ENCODE measurements around the gene AGT. TPM values are rescaled to one million over a fixed set of nuclear protein-coding genes. Genes with fewer than 3 reads are reported as not detected.

The AGT gene
- total RNA-seq, 3 donors from 2014 or later (not counting 1 experiment from before 2014, with no cell fraction given), result not detected

DNA sequence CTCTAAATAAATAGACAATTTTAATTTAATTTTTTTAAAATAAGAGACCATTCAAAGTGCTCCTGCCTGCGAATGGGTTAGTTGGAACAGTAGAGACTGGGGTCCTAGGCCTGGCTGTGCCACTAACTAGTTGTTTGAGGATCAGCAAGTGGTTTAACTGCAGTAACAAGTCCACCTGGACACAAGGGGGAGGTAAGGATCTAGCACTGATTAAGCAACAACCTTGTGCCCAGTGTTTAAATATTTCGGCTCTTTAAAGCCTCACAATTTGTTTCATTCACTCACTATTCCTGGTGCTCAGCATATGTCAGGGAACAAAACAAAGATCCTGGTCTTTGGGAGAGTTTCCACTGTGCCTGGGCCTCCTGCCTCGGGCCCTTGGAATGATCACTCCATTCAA is 1.6 kb upstream of the AGT start:
- H3K27ac ChIP-seq (ENCODE audit: low read length), result no peak overlapping the region
- H3K27me3 Mint-ChIP-seq (ENCODE audit: low read depth in 2 of 2), result peaks cover 0 to 5% of the 10 kb centered on the region in 2 donors
- no peak overlapping the region for H3K4me3 Mint-ChIP-seq
- TF ChIP-seq, protein P1, sequence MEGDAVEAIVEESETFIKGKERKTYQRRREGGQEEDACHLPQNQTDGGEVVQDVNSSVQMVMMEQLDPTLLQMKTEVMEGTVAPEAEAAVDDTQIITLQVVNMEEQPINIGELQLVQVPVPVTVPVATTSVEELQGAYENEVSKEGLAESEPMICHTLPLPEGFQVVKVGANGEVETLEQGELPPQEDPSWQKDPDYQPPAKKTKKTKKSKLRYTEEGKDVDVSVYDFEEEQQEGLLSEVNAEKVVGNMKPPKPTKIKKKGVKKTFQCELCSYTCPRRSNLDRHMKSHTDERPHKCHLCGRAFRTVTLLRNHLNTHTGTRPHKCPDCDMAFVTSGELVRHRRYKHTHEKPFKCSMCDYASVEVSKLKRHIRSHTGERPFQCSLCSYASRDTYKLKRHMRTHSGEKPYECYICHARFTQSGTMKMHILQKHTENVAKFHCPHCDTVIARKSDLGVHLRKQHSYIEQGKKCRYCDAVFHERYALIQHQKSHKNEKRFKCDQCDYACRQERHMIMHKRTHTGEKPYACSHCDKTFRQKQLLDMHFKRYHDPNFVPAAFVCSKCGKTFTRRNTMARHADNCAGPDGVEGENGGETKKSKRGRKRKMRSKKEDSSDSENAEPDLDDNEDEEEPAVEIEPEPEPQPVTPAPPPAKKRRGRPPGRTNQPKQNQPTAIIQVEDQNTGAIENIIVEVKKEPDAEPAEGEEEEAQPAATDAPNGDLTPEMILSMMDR (IDR thresholded peaks at IDR 0.05), result no peak
- H3K4me1 Mint-ChIP-seq, result no peaks in the 10 kb centered on the region
- H3K27ac Mint-ChIP-seq, result no peak overlapping the region
- ATAC-seq, result no peak
- H3K27me3 ChIP-seq (ENCODE audit: control insufficient read depth, insufficient read depth, low read length), result no peaks in the 10 kb centered on the region
- H3K4me1 ChIP-seq (ENCODE audit: control insufficient read depth, insufficient read depth, low read length), result no peaks in the 10 kb centered on the region
- no peaks in the 10 kb centered on the region for H3K9me3 Mint-ChIP-seq
- intact Hi-C loops (cut with micrococcal nuclease), result no loop called here
- no peaks in the 10 kb centered on the region for H3K36me3 Mint-ChIP-seq
- no peaks in the 10 kb centered on the region for H3K36me3 ChIP-seq (ENCODE audit: control insufficient read depth, insufficient read depth, low read length)
- 87% methylated on average over 2 of the region's 3 CpGs for WGBS (ENCODE audit: insufficient coverage)
- no peak overlapping the region for H3K4me3 ChIP-seq (ENCODE audit: low read length)
- H3K9me3 ChIP-seq (ENCODE audit: control insufficient read depth, insufficient read depth, low read length), result no peaks in the 10 kb centered on the region
- no peak for DNase-seq

DNA sequence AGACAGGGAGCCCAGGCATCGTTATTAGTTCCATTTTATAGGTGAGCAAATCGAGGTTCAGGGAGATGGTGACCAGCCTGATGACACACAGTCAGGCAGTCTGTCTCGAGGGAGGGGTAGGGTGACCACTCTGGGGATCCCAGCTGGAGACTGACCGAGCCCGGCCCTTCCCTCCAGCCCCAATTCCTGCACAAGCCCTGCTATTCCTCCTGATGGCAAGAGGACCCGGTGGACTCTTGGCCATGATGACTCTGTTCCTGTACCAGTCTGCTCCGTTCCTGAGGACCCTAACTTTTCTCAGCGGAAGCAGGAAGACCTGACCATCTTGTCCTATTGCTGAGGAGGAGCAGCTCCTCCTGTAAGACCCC is 391 bp downstream of the AGT start:
- no peaks in the 10 kb centered on the region for H3K4me1 ChIP-seq (ENCODE audit: control insufficient read depth, insufficient read depth, low read length)
- Mint-ChIP-seq H3K4me1 (peaks cover 0 to 5% of the 10 kb centered on the region in 2 donors), H3K9me3 (no peaks in the 10 kb centered on the region), H3K36me3 (no peaks in the 10 kb centered on the region), H3K27me3 (ENCODE audit: low read depth in 2 of 2) (peaks cover 0 to 3% of the 10 kb centered on the region in 2 donors), H3K27ac (no peak overlapping the region), H3K4me3 (no peak overlapping the region)
- 88% methylated on average over 8 of the region's 8 CpGs for WGBS (ENCODE audit: insufficient coverage)
- no peaks in the 10 kb centered on the region for H3K36me3 ChIP-seq (ENCODE audit: control insufficient read depth, insufficient read depth, low read length)
- H3K4me3 ChIP-seq (ENCODE audit: low read length), result no peak overlapping the region
- TF ChIP-seq, protein P1 (IDR thresholded peaks at IDR 0.05), result no peak
- ATAC-seq (no peak), DNase-seq (no peak)
- no peaks in the 10 kb centered on the region for H3K27me3 ChIP-seq (ENCODE audit: control insufficient read depth, insufficient read depth, low read length)
- intact Hi-C loops (cut with micrococcal nuclease), result no loop called here
- H3K27ac ChIP-seq (ENCODE audit: low read length), result no peak overlapping the region
- H3K9me3 ChIP-seq (ENCODE audit: control insufficient read depth, insufficient read depth, low read length), result no peaks in the 10 kb centered on the region

DNA sequence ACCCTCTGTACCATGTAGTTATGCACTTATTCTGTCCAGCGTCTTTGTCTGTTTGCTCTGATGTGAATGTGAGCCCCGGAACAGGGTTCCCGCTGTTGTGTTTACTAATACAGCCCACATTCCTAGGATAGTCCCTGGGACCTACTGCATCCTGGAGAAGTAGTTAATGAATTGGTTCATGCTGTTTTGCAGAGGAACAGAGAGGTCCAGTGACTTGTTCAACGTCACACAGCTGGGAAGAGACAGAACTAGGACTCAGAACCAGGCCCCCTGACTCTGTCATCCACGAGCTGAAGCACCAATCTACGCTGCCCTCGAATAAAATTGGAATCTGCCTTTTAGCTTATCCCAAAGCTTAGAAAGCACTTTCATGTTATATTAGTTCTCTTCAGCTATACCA is 784 bp downstream of the AGT start:
- WGBS (ENCODE audit: insufficient coverage), result 82% methylated on average over 7 of the region's 7 CpGs
- TF ChIP-seq, protein P1 (IDR thresholded peaks at IDR 0.05), result no peak
- H3K4me3 Mint-ChIP-seq, result no peak overlapping the region
- ATAC-seq, result no peak
- intact Hi-C loops (cut with micrococcal nuclease), result no loop called here
- H3K4me3 ChIP-seq (ENCODE audit: low read length), result no peak overlapping the region
- peaks cover 3% of the 10 kb centered on the region for H3K4me1 ChIP-seq (ENCODE audit: control insufficient read depth, insufficient read depth, low read length)
- H3K27me3 Mint-ChIP-seq (ENCODE audit: low read depth in 2 of 2), result peaks cover 0 to 3% of the 10 kb centered on the region in 2 donors
- no peaks in the 10 kb centered on the region for H3K9me3 Mint-ChIP-seq
- no peaks in the 10 kb centered on the region for H3K9me3 ChIP-seq (ENCODE audit: control insufficient read depth, insufficient read depth, low read length)
- H3K27ac ChIP-seq (ENCODE audit: low read length), result no peak overlapping the region
- no peaks in the 10 kb centered on the region for H3K36me3 Mint-ChIP-seq
- DNase-seq, result no peak
- peaks cover 2 to 9% of the 10 kb centered on the region in 2 donors for H3K4me1 Mint-ChIP-seq
- no peak overlapping the region for H3K27ac Mint-ChIP-seq
- H3K36me3 ChIP-seq (ENCODE audit: control insufficient read depth, insufficient read depth, low read length), result no peaks in the 10 kb centered on the region
- H3K27me3 ChIP-seq (ENCODE audit: control insufficient read depth, insufficient read depth, low read length), result no peaks in the 10 kb centered on the region

DNA sequence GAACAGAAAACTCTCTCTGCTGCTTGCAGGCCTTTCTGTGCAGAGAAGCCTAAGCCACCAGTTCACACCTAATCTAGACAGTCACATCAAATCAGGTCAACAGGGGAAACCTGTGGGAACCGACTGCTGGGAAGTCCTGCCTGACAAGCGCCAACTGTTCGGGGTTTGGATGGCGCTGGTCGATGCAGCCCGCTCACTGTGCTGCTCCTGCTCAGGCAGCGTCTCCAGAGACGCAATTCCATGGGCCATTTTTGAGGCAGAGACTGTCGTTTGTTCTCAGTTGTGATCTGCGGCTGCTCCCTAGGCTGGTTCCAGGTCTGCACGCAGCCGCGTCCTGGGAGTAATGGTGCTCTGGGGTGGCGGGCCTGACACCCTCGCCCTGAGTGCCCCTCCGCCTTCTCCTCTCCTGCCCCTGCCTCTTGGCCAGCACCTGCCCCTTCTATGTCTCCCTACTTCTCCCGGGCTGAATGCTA is 1.4 kb downstream of the AGT start:
- H3K27me3 ChIP-seq (ENCODE audit: control insufficient read depth, insufficient read depth, low read length), result no peaks in the 10 kb centered on the region
- no peaks in the 10 kb centered on the region for H3K36me3 ChIP-seq (ENCODE audit: control insufficient read depth, insufficient read depth, low read length)
- H3K27me3 Mint-ChIP-seq (ENCODE audit: low read depth in 2 of 2), result peaks cover 0 to 5% of the 10 kb centered on the region in 2 donors
- H3K4me1 Mint-ChIP-seq, result peaks cover 9 to 16% of the 10 kb centered on the region in 2 donors
- H3K9me3 ChIP-seq (ENCODE audit: control insufficient read depth, insufficient read depth, low read length), result no peaks in the 10 kb centered on the region
- DNase-seq (no peak), ATAC-seq (no peak)
- H3K27ac Mint-ChIP-seq, result no peak overlapping the region
- no peak overlapping the region for H3K4me3 ChIP-seq (ENCODE audit: low read length)
- no peak overlapping the region for H3K27ac ChIP-seq (ENCODE audit: low read length)
- TF ChIP-seq, protein P1 (IDR thresholded peaks at IDR 0.05), result no peak
- H3K9me3 Mint-ChIP-seq, result no peaks in the 10 kb centered on the region
- WGBS (ENCODE audit: insufficient coverage), result 93% methylated on average over 17 of the region's 17 CpGs
- intact Hi-C loops (cut with micrococcal nuclease), result no loop called here
- H3K4me1 ChIP-seq (ENCODE audit: control insufficient read depth, insufficient read depth, low read length), result peaks cover 10% of the 10 kb centered on the region
- H3K36me3 Mint-ChIP-seq, result no peaks in the 10 kb centered on the region
- H3K4me3 Mint-ChIP-seq, result no peak overlapping the region

All from natural killer cell (primary cell).